GF-D8 (cell line): ENCODE results near the gene RAB18.
"Not testable (repeated sequence)": the region's sequence is repeated elsewhere in the genome, so short reads cannot be mapped to it uniquely, and the experiment has no call there.

Experiments
- DNase-seq: peaks from one replicate; lab custom pipeline; 2025; lab: John Stamatoyannopoulos, UW

The RAB18 gene

DNA sequence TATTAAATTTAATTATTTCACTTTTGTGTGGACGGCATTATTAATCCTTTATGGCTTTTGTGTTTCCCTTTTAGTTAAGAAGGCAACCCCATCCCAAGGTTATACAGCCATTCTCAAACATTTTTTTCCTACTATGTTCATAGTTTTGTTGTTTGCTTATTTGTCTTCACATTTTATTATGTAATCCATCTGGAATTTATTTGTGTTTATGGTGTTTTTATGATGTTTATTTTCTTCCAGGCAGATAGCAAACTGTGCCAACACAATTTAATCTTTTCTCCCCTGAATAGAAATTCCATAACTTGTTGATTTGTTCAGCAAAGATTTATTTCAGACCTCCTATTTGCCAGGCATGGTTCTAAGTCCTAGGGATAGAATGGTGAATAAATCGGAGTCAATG is 42.9 kb downstream of the RAB18 start:
- DNase-seq, result no peak

- no peak for DNase-seq
These were observed 43.4 kb downstream of the RAB18 start for GRCh38 chr10:27547482-27547881.

DNA sequence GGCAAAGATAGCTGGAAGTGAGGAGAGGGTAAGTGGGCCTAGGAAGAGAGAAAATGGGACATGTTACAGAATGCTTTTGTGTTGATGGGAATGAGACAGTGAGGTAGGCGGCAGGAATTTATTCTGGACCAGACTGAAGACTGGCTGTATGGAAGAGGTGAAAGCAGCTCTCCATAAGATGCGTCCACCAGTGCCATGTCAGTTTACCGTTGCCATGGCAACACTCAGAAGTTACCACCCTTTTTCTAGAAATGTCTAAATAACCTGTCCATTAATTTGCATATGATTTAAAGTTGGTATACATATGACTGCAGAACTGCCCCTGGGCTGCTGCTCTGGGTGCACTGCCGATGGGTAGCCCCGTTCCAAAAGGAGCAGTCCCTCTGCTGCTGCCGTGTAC is 46.7 kb downstream of the RAB18 start:
- no peak for DNase-seq

DNA sequence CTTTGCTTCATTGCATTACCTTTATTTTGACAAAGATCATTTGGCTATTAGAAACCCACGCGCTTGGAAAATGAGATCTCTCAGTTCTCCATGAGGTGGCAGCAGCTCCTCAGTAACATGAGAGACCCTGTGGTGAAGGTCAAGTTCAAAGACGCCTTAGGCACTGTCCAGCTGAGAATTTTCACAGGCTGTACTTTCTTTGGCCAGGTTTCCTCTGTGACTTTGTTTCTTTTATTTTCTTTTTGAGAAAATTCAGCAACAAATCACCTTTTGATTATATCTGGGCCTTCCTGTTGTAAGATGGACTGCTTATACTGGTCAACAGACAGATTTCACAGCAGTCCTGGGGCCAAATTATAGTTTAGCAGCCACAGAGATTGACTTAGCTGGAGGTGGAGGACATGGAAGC is 54.5 kb downstream of the RAB18 start:
- no peak for DNase-seq

- DNase-seq, result no peak
These were observed 57.2 kb downstream of the RAB18 start for GRCh38 chr10:27561334-27561733.

DNA sequence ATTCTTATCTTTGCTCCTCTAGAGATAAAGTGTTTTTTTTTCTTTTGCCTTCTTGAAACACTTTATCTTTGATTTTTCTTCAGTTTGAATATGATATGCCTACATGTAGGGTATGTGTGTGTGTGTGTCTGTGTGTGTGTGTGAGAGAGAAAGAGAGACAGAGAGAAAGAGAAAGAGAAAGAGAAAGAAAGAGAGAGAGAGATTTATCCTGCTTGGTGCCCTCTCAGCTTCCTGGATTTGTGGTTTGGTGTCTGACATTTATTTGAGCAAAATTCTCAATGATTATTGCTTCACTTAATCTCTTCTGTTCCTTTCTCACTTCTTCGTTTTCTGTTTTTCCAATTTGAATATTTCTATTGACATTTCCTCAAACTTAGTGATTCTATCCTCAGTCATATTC is 60.3 kb downstream of the RAB18 start:
- no peak for DNase-seq

- no peak for DNase-seq
These were observed 60.8 kb downstream of the RAB18 start for GRCh38 chr10:27564880-27565279.

- no peak for DNase-seq
These were observed 64.4 kb downstream of the RAB18 start for GRCh38 chr10:27568196-27569175.

DNA sequence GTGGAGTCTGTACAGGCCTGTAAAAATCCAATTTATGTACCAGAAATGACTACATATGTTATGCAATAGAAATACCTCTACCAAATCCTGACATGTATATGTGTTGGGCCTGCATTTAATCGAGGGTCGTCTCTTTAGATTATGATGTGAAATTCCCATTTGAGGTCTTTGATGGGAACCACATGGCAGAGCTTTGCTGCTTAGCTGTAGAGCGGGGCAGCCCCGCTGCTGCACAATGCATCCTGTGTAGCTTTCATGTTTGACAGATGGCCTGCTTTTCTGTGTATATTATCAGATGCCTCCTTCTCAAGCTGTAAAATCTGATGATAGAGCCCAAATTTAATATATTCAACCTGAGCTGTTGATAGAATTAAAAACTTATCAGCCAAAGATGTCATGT is 65.8 kb downstream of the RAB18 start:
- no peak for DNase-seq

GRCh38 chr10:27577038-27577437 is 72.9 kb downstream of the RAB18 start:
- not testable (repeated sequence) for DNase-seq

DNA sequence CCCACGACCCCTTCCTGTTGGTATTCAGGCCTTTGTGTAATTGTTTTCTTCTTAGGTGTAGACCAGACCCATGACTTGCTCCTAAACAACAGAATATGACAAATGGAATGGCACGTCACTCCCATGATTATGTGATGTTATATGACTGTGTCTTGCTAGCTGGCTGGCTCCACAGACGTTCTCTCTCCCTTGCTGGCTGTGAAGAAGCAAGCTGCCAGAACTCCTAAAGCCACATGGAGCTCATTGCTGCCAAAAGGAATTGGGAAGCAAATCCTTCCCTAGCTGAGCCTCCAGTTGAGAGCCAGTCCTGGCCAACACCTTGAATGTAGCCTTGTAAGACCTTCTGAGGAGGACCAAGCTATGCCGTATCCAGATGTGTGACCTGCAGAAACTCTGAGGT is 74.2 kb downstream of the RAB18 start:
- DNase-seq, result no peak

DNA sequence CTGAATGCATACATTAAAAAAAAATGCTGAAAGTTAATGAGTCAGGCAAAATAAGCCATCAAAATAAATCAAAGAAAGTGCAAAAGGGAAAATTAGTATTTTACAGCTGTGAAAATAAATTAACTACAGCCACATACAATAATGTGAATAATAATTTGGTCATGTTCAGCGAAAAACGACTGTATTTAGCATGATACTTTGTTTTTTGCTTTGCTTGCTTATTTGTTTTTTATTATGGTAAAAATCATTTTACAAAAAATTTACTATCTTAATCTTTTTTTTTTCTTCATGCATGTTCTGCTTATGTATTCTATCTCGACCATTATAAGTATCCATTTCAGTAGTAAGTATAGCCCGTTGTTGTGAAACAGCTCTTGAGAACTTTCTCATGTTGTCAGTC is 77.1 kb downstream of the RAB18 start:
- DNase-seq, result no peak

- no peak for DNase-seq
These were observed 80.2 kb downstream of the RAB18 start for GRCh38 chr10:27584302-27584701.
